HepG2 (cell line): ENCODE data around the gene ADSL. TPM values are rescaled to one million over a fixed set of nuclear protein-coding genes. Genes with fewer than 3 reads are reported as not detected.
A peak's percentile ranks its signal among the peaks of the same experiment; 100 is the strongest.

Experiments
- ATAC-seq: fragments of 200-7000 bp; cut with Tn5 transposase; 3 replicates; pipeline ENCODE4 v1.9.1; 2020; ENCODE audit warnings: mild to moderate bottlenecking, moderate library complexity
- BruUV-seq: library from RNA; stranded (reverse); fragments of 400-500 nt; replicated peaks from 2 replicates; lab custom pipeline; 2021; lab: Mats Ljungman, UMichigan
- CTCF ChIA-PET: fragments of 300-600 bp; formaldehyde crosslinking; extraction: SDS; loops from one replicate; lab custom pipeline; 2021; ENCODE audit warnings: low total read pairs, inconsistent platforms, low intra/inter-chr PET ratio; lab: Yijun Ruan, JAX
- POLR2A ChIA-PET: fragments of 350-600 bp; sonication (Branson Sonifier 250); formaldehyde crosslinking; loops from one replicate; lab custom pipeline; 2020; ENCODE audit warnings: antibody characterized with exemption, inconsistent platforms; lab: Yijun Ruan, JAX
- DNase-seq: peaks from one replicate; pipeline ENCODE4 v3.0.0-alpha.2; 2015; ENCODE audit warnings: low spot score
- FAIRE-seq: peaks from 3 replicates; lab custom pipeline; 2011; peaks lifted over from hg19 to GRCh38; lab: Jason Lieb, UNC
- H2AFZ ChIP-seq: one replicate; pipeline ENCODE4 v1.6.1; 2011; ENCODE audit warnings: low read length, inconsistent platforms
- H3K27ac ChIP-seq: fragments of 300-600 bp; 3 replicates; pipeline ENCODE4 v1.8.0; 2011; ENCODE audit warnings: mixed run types, mild to moderate bottlenecking, mixed read lengths, low read length, inconsistent platforms; ENCODE audit not compliant: insufficient read depth; ENCODE audit errors: extremely low read length
- H3K27me3 ChIP-seq, 2 experiments: fragments of 200-600 bp in 1 of 2; 2 replicates in 1 of 2; 3 replicates in 1 of 2; pipeline versions ENCODE4 v1.6.0 to v1.8.0; 2011; ENCODE audit warnings: low read length in 2 of 2, mild to moderate bottlenecking in 2 of 2, moderate library complexity in 2 of 2, inconsistent platforms in 1 of 2; ENCODE audit not compliant: insufficient read depth in 2 of 2, control insufficient read depth in 1 of 2
- H3K36me3 ChIP-seq, 2 experiments: fragments of 200-600 bp in 1 of 2; replicated peaks in 1 of 2; 2 replicates in 1 of 2; 3 replicates in 1 of 2; pipeline versions ENCODE4 v1.5.1 to v1.8.0; 2011; ENCODE audit warnings: low read length in 2 of 2, inconsistent platforms in 1 of 2; ENCODE audit not compliant: insufficient read depth in 2 of 2, control insufficient read depth in 1 of 2
- H3K4me1 ChIP-seq: 2 replicates; pipeline ENCODE4 v1.5.1; 2012; ENCODE audit warnings: low read length, inconsistent platforms; ENCODE audit not compliant: insufficient read depth
- H3K4me2 ChIP-seq: 2 replicates; pipeline ENCODE4 v1.6.0; 2011; ENCODE audit warnings: low read depth, low read length, inconsistent platforms
- H3K4me3 ChIP-seq, 3 experiments: fragments of 200-600 bp in 1 of 3; sonication (generic), shearing (Covaris generic) in 1 of 3; replicated peaks in 1 of 3; 2 replicates each; pipeline ENCODE4 v1.5.1; 2011 to 2016; ENCODE audit warnings: low read length in 3 of 3, inconsistent platforms in 2 of 3, low read depth in 2 of 3, mild to moderate bottlenecking in 2 of 3, control low read depth in 1 of 3, mixed read lengths in 1 of 3; ENCODE audit not compliant: insufficient read depth in 1 of 3
- H3K79me2 ChIP-seq: one replicate; pipeline ENCODE4 v1.6.1; 2011; ENCODE audit warnings: low read length, inconsistent platforms; ENCODE audit not compliant: insufficient read depth
- H3K9ac ChIP-seq: 2 replicates; pipeline ENCODE4 v1.6.0; 2011; ENCODE audit warnings: mild to moderate bottlenecking, low read depth, low read length, inconsistent platforms; ENCODE audit not compliant: insufficient read depth
- H3K9me3 ChIP-seq: 2 replicates; pipeline ENCODE4 v1.5.1; 2012; ENCODE audit warnings: mild to moderate bottlenecking, low read length
- H4K20me1 ChIP-seq: 2 replicates; pipeline ENCODE4 v1.6.0; 2011; ENCODE audit warnings: inconsistent platforms, mild to moderate bottlenecking, low read length, moderate library complexity; ENCODE audit not compliant: insufficient read depth
- BHLHE40 ChIP-seq: IDR thresholded peaks from 2 replicates; pipeline ENCODE4 v1.6.1; 2011; ENCODE audit warnings: low read length, improper control_type of control experiment
- CBX1 ChIP-seq: IDR thresholded peaks from one replicate; pipeline ENCODE4 v1.6.1; 2016; ENCODE audit warnings: antibody characterized with exemption, low read depth
- DBP ChIP-seq: sonication (generic); formaldehyde crosslinking; IDR thresholded peaks from 2 replicates; pipeline ENCODE4 v1.4.0; 2020; ENCODE audit warnings: missing genetic modification reagents; ENCODE audit errors: not compliant biosample characterization
- DMAP1 ChIP-seq: IDR thresholded peaks from 2 replicates; pipeline ENCODE4 v1.6.1; 2016
- GATA4 ChIP-seq: sonication (generic); IDR thresholded peaks from 2 replicates; pipeline ENCODE4 v1.6.1; 2016; ENCODE audit warnings: antibody characterized with exemption, low read depth, borderline replicate concordance
- KLF6 ChIP-seq: IDR thresholded peaks from 2 replicates; pipeline ENCODE4 v1.8.0; 2016; ENCODE audit warnings: missing biosample characterization, missing genetic modification reagents
- MZF1 ChIP-seq: sonication (generic); formaldehyde crosslinking; IDR thresholded peaks from 2 replicates; pipeline ENCODE4 v1.8.1; 2023; ENCODE audit warnings: mild to moderate bottlenecking, missing genetic modification reagents, borderline replicate concordance
- POLR2G ChIP-seq: fragments of 200-400 bp; formaldehyde crosslinking; IDR thresholded peaks from 2 replicates; pipeline ENCODE4 v1.6.1; 2018; ENCODE audit warnings: mild to moderate bottlenecking, low read depth, low read length, moderate library complexity
- ZBTB38 ChIP-seq: sonication (generic); formaldehyde crosslinking; IDR thresholded peaks from 2 replicates; pipeline ENCODE4 v1.5.1; 2020; ENCODE audit warnings: mild to moderate bottlenecking, missing genetic modification reagents
- ZNF121 ChIP-seq: sonication (generic); formaldehyde crosslinking; IDR thresholded peaks from 2 replicates; pipeline ENCODE4 v1.5.0; 2020; ENCODE audit warnings: mild to moderate bottlenecking, missing genetic modification reagents
- ZNF235 ChIP-seq: sonication (generic); formaldehyde crosslinking; IDR thresholded peaks from 2 replicates; pipeline ENCODE4 v1.8.1; 2023; ENCODE audit warnings: mild to moderate bottlenecking, missing genetic modification reagents, borderline replicate concordance
- ZNF782 ChIP-seq: sonication (generic); formaldehyde crosslinking; IDR thresholded peaks from 2 replicates; pipeline ENCODE4 v1.4.0; 2020; ENCODE audit warnings: missing genetic modification reagents, mild to moderate bottlenecking, borderline replicate concordance
- WGBS: methylation state at CpG from one replicate; pipeline ENCODE4 v1.1.6; 2017; ENCODE audit warnings: low lambda C conversion rate; 5-methylcytosine and 5-hydroxymethylcytosine counted together
- in situ Hi-C: cut with HindIII; loops from 2 replicates; pipeline ENCODE4 v1.10.0; 2017; ENCODE audit warnings: low pct_unique_long_range_greater_than_20kb; ENCODE audit not compliant: extremely low pct_ligation_motif_present
- intact Hi-C: fragments of 100-400 bp; cut with micrococcal nuclease; formaldehyde crosslinking; loops from one replicate; pipeline ENCODE4 v1.10.0; 2022; ENCODE audit not compliant: unreplicated experiment
- polyA plus RNA-seq, 8 experiments: library from polyadenylated mRNA; depleted of rRNA in 3 of 8; stranded (reverse) in 7 of 8; unstranded in 1 of 8; fragments of >200 nt; fragmentation: Illumina TruSeq in 4 of 8; extraction: Trizol in 4 of 8; gene quantifications; 2 replicates each; pipeline versions ENCODE4 v1.2.1 to v1.2.3, GENCODE V29; 2011 to 2016; ENCODE audit warnings: low read depth in 4 of 8, missing spikeins in 1 of 8, mixed read lengths in 1 of 8; ENCODE audit not compliant: insufficient read depth in 1 of 8
- total RNA-seq, 5 experiments: library from RNA; depleted of rRNA; stranded (reverse); fragments of >200 nt; fragmentation: Illumina TruSeq; extraction: Trizol; gene quantifications; 2 replicates each; pipeline ENCODE4 v1.2.3, GENCODE V29; 2016; ENCODE audit warnings: low read depth in 1 of 5
- TF ChIP-seq, protein P1 (sequence below): sonication (generic); formaldehyde crosslinking; IDR thresholded peaks from 2 replicates; pipeline ENCODE4 v1.4.0; 2020; ENCODE audit warnings: missing genetic modification reagents, mild to moderate bottlenecking, borderline replicate concordance
- TF ChIP-seq, protein P2 (sequence below): sonication (generic); formaldehyde crosslinking; IDR thresholded peaks from 2 replicates; pipeline ENCODE4 v1.4.0; 2020; ENCODE audit warnings: missing genetic modification reagents

Gene ADSL
- total and polyA plus RNA-seq, 2 of the 13 experiments (the other 11 are each of a cell fraction or from before 2014, with no cell fraction given) = 123 to 174 TPM

- no peak for ATAC-seq
- Histone ChIP-seq H4K20me1 (0 out of 2 replicates have a peak, but pooled peaks cover 3% of the 10 kb centered on the region), H3K4me1 (peaks cover 32% of the 10 kb centered on the region), H3K36me3 (no peaks in the 10 kb centered on the region), H3K9me3 (no peaks in the 10 kb centered on the region), H2AFZ (no peak overlapping the region), H3K27me3 (no peaks in the 10 kb centered on the region; a peak in 1 of 5 replicates), H3K4me3 (no peak overlapping the region), H3K9ac (no peak overlapping the region), H3K4me2 (peak overlapping the region; percentile 23; the same call in 1 of the 2 replicates), H3K27ac (no peak overlapping the region), H3K79me2 (peaks cover 10% of the 10 kb centered on the region)
- intact Hi-C loops (no loop called here), in situ Hi-C loops (no loop called here)
- no TSS peak for BruUV-seq
- WGBS = 21% methylated on average over 9 of the region's 9 CpGs
- ChIA-PET POLR2A (no interaction called here), CTCF (no interaction called here)
- peak; percentile 76 for TF ChIP-seq BHLHE40
- peak; percentile 11; the same call in 1 of the 2 replicates for TF ChIP-seq POLR2G
- no peak for TF ChIP-seq MZF1 (CRISPR knock-in tag)
- TF ChIP-seq ZNF121 = peak; percentile 92
- no peak for DNase-seq
- FAIRE-seq = no peak
These were observed 3.8 kb upstream of the ADSL start for GRCh38 chr22:40342521-40342920.

DNA sequence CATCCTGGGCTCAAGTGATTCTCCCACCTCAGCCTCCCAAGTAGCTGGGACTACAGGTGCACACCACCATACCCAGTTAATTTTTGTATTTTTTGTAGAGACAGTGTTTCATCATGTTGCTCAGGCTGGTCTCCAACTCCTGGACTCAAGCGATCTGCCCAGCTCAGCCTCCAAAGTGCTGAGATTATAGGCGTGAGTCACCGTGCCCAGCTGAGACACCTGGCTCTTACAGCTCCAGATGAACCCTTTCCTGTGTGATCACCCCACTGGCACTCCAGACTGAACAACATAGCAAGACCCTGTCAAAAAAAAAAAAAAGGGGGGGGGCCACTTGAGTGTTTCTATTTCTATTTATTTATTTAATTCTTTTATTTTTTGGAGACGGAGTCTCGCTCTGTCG is 1.0 kb upstream of the ADSL start:
- Histone ChIP-seq H3K27me3 (no peaks in the 10 kb centered on the region; a peak in 1 of 5 replicates), H2AFZ (no peak overlapping the region), H4K20me1 (peaks cover 14% of the 10 kb centered on the region; the same call in 1 of the 2 replicates), H3K36me3 (peaks cover 0 to 12% of the 10 kb centered on the region in 2 experiments; a peak in 4 of 5 replicates), H3K4me1 (peaks cover 48% of the 10 kb centered on the region), H3K9me3 (no peaks in the 10 kb centered on the region), H3K4me3 (peak overlapping the region; percentile 83 to 89 (median 84); a peak in 3 of 6 replicates), H3K4me2 (peak overlapping the region; percentile 95; the same call in 1 of the 2 replicates), H3K9ac (peak overlapping the region; percentile 76; the same call in 1 of the 2 replicates), H3K27ac (peak overlapping the region; percentile 81), H3K79me2 (peaks cover 32% of the 10 kb centered on the region)
- intact Hi-C loops = loop anchor here (5.0 kb wide), 1 partner anchor 303 kb away; no protein-coding TSS in a partner anchor
- ATAC-seq (no peak), DNase-seq (no peak), FAIRE-seq (no peak)
- ChIA-PET CTCF (no interaction called here), POLR2A (interaction anchor here (0.7 to 2.2 kb wide), 2 partner anchors 301 to 645 kb away, joined by 3 to 23 read pairs; no protein-coding TSS in a partner anchor)
- 80% methylated on average over 6 of the region's 6 CpGs for WGBS
- no TSS peak for BruUV-seq
- in situ Hi-C loops = no loop called here
- TF ChIP-seq, protein P1, sequence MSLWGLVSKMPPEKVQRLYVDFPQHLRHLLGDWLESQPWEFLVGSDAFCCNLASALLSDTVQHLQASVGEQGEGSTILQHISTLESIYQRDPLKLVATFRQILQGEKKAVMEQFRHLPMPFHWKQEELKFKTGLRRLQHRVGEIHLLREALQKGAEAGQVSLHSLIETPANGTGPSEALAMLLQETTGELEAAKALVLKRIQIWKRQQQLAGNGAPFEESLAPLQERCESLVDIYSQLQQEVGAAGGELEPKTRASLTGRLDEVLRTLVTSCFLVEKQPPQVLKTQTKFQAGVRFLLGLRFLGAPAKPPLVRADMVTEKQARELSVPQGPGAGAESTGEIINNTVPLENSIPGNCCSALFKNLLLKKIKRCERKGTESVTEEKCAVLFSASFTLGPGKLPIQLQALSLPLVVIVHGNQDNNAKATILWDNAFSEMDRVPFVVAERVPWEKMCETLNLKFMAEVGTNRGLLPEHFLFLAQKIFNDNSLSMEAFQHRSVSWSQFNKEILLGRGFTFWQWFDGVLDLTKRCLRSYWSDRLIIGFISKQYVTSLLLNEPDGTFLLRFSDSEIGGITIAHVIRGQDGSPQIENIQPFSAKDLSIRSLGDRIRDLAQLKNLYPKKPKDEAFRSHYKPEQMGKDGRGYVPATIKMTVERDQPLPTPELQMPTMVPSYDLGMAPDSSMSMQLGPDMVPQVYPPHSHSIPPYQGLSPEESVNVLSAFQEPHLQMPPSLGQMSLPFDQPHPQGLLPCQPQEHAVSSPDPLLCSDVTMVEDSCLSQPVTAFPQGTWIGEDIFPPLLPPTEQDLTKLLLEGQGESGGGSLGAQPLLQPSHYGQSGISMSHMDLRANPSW (CRISPR knock-in tag) = no peak
- TF ChIP-seq, protein P2, sequence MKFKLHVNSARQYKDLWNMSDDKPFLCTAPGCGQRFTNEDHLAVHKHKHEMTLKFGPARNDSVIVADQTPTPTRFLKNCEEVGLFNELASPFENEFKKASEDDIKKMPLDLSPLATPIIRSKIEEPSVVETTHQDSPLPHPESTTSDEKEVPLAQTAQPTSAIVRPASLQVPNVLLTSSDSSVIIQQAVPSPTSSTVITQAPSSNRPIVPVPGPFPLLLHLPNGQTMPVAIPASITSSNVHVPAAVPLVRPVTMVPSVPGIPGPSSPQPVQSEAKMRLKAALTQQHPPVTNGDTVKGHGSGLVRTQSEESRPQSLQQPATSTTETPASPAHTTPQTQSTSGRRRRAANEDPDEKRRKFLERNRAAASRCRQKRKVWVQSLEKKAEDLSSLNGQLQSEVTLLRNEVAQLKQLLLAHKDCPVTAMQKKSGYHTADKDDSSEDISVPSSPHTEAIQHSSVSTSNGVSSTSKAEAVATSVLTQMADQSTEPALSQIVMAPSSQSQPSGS (CRISPR knock-in tag) = no peak
- TF ChIP-seq DBP (no peak), GATA4 (no peak), ZNF782 (CRISPR knock-in tag) (no peak), CBX1 (no peak), ZNF235 (no peak), KLF6 (CRISPR knock-in tag) (no peak), DMAP1 (CRISPR knock-in tag) (no peak), ZBTB38 (peak; percentile 27; the same call in 1 of the 2 replicates)
